ENCODE measurements around the gene KCNN3. TPM values are rescaled to one million over a fixed set of nuclear protein-coding genes. Genes with fewer than 3 reads are reported as not detected.

The KCNN3 gene
- total RNA-seq, 6 donors from 2014 or later: 2.7 to 6.6 (median 3.7) TPM

DNA sequence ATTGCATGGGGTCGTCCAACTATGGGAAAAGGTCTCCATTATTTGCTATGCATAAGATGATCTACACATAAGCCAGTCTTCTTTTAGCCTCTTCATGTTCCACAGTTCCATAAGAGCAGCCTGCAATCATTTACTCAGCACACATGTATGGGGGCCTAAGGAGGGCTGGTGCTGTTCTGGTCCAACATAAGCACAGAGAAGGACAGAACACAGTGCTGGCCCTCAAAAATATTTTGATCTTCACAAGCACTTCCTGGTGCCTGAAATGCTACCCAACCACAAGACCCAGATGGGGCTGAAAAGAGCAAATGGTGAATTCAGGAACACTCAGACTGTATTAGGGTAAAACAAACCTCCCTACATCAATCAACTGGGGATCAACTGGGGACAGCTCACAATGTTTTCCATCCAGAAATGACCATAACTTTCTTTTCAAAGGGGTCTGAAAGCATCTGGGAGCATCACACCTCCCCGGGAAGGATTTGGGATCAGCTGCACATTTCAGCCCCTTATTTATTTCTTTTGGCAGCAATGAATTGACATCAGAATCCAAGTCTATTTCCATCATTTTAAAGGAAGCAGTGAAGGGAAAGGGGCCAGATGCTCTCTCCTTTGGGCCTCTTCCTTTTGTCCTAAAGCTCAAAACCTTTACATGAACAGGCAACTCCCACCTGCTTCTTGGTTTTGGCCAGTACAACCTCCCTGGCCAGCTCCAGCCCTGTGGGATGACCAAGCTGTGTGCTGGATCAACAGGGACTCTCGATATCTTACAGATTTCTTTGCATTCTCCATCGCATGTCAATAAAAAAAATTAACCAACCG, 45.7 kb downstream of the KCNN3 start:
- Histone ChIP-seq H3K4me1 (no peaks in the 10 kb centered on the region), H3K9me3 (no peaks in the 10 kb centered on the region), H3K27me3 (no peaks in the 10 kb centered on the region), H3K4me3 (no peak overlapping the region), H3K36me3 (no peaks in the 10 kb centered on the region), H3K27ac (no peak overlapping the region)
- no peak for TF ChIP-seq EP300 (IDR thresholded peaks at IDR 0.05)
- no peak for TF ChIP-seq POLR2A (IDR thresholded peaks at IDR 0.05)
- no peak for TF ChIP-seq POLR2AphosphoS5 (IDR thresholded peaks at IDR 0.05)
- TF ChIP-seq, protein P1, sequence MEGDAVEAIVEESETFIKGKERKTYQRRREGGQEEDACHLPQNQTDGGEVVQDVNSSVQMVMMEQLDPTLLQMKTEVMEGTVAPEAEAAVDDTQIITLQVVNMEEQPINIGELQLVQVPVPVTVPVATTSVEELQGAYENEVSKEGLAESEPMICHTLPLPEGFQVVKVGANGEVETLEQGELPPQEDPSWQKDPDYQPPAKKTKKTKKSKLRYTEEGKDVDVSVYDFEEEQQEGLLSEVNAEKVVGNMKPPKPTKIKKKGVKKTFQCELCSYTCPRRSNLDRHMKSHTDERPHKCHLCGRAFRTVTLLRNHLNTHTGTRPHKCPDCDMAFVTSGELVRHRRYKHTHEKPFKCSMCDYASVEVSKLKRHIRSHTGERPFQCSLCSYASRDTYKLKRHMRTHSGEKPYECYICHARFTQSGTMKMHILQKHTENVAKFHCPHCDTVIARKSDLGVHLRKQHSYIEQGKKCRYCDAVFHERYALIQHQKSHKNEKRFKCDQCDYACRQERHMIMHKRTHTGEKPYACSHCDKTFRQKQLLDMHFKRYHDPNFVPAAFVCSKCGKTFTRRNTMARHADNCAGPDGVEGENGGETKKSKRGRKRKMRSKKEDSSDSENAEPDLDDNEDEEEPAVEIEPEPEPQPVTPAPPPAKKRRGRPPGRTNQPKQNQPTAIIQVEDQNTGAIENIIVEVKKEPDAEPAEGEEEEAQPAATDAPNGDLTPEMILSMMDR (IDR thresholded peaks at IDR 0.05): no peak
- DNase-seq: no peak
- 88 to 90% methylated on average over 5 of the region's 5 CpGs for WGBS, 2 donors
- no peak for ATAC-seq (ENCODE audit: low FRiP score in 2 of 2)

DNA sequence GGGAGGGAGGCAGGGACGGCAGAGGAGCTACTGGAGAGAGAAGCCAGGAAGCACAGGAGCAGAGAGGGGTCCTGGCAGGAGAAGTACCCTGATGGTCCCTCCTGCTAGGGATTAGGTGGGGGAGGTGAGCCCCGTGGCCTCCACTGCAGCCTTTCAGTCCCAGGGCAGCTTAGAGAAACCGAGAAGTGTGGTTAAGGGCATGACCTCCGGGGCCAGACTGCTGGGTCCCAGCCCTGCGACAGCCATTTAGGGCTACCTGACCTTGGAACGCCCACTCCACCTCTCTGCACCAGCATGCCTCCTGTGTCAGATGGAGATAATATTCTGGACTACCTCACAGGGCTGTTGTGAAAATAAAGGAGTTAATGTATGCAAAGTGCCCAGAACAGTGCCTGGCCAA, 47.4 kb downstream of the KCNN3 start:
- no peak for TF ChIP-seq POLR2AphosphoS5 (IDR thresholded peaks at IDR 0.05)
- no peak for TF ChIP-seq EP300 (IDR thresholded peaks at IDR 0.05)
- no peak for TF ChIP-seq POLR2A (IDR thresholded peaks at IDR 0.05)
- TF ChIP-seq, protein P1 (IDR thresholded peaks at IDR 0.05): no peak
- DNase-seq (no peak), ATAC-seq (ENCODE audit: low FRiP score in 2 of 2) (no peak)
- H3K4me3 ChIP-seq: no peak overlapping the region
- H3K27me3 ChIP-seq: no peaks in the 10 kb centered on the region
- H3K9me3 ChIP-seq: no peaks in the 10 kb centered on the region
- 85 to 90% methylated on average over 4 to 6 of the region's 6 CpGs for WGBS, 2 donors
- no peaks in the 10 kb centered on the region for H3K36me3 ChIP-seq
- H3K27ac ChIP-seq: no peak overlapping the region
- H3K4me1 ChIP-seq: no peaks in the 10 kb centered on the region

DNA sequence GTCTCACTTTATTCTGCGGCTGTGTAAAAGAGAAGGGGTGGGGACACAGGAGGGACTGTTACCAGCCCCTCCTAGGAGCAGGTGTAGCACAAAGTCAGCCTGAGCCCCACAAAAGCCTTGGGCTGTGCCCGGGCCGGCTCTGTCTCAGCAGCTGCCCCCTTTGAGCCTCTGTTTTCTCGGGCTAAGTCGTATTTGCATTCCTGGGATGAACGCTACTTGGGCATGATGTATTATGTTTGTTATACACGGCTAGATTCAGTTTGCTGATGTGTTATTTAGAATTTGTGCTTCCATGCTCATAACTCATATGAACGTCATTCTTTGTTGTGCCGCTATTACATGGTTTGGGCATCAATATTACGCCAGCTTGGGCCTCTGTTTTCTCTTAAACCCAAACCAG, 47.8 kb downstream of the KCNN3 start:
- H3K9me3 ChIP-seq: no peaks in the 10 kb centered on the region
- no peaks in the 10 kb centered on the region for H3K27me3 ChIP-seq
- DNase-seq (no peak), ATAC-seq (ENCODE audit: low FRiP score in 2 of 2) (no peak)
- H3K27ac ChIP-seq: no peak overlapping the region
- TF ChIP-seq EP300 (IDR thresholded peaks at IDR 0.05): no peak
- TF ChIP-seq POLR2A (IDR thresholded peaks at IDR 0.05): no peak
- no peak for TF ChIP-seq POLR2AphosphoS5 (IDR thresholded peaks at IDR 0.05)
- TF ChIP-seq, protein P1 (IDR thresholded peaks at IDR 0.05): no peak
- no peaks in the 10 kb centered on the region for H3K36me3 ChIP-seq
- no peaks in the 10 kb centered on the region for H3K4me1 ChIP-seq
- whole genome bisulfite sequencing, 2 donors: 88 to 90% methylated on average over 10 of the region's 10 CpGs
- no peak overlapping the region for H3K4me3 ChIP-seq

DNA sequence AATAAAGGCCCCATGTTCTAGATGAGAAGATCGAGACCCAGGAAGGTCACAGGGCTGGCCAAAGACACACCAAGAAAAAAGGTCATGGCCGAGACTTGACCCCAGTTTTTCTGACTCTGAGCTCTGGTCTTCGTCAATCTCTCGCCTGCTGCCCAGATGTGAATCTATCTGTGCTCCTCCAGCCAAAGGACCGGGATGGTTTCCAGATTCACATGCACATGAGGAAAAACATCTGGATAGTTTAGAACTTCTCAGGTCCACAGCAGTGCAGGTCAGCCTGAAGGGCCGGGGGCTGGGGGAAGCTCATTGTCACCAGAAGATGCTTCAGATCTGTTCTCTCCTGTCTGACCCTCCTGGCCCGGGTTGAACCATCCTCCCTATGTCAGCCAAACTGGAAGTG, 49.0 kb downstream of the KCNN3 start:
- Histone ChIP-seq H3K4me3 (no peak overlapping the region), H3K27me3 (no peaks in the 10 kb centered on the region), H3K9me3 (no peaks in the 10 kb centered on the region), H3K4me1 (no peaks in the 10 kb centered on the region), H3K36me3 (no peaks in the 10 kb centered on the region), H3K27ac (no peak overlapping the region)
- ATAC-seq (ENCODE audit: low FRiP score in 2 of 2): no peak
- WGBS, 2 donors: 79 to 85% methylated on average over 2 to 7 of the region's 7 CpGs
- DNase-seq: no peak
- TF ChIP-seq POLR2A (IDR thresholded peaks at IDR 0.05) (no peak), EP300 (IDR thresholded peaks at IDR 0.05) (no peak), POLR2AphosphoS5 (IDR thresholded peaks at IDR 0.05) (no peak)
- TF ChIP-seq, protein P1 (IDR thresholded peaks at IDR 0.05): no peak

DNA sequence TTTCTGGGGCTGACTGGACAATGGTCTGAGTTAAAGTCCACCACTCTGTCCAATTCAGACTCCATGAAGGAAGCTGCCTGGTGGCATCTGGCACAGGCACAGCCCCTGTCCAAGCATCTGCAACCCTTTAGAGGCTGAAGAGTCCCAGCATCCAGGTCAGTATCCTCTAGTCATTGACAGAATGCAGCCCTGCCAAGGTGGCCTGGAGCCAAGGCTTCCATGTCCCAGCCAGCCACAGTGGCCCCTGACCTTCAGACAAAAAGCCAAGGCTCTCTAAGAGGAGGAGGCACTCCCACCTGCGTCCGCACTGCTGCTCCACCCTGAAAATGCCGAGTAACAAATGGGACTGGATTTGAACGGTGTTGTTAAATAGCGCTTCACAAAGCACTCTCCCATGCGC, 49.4 kb downstream of the KCNN3 start:
- TF ChIP-seq, protein P1 (IDR thresholded peaks at IDR 0.05): no peak
- TF ChIP-seq POLR2A (IDR thresholded peaks at IDR 0.05) (no peak), EP300 (IDR thresholded peaks at IDR 0.05) (no peak), POLR2AphosphoS5 (IDR thresholded peaks at IDR 0.05) (no peak)
- Histone ChIP-seq H3K36me3 (no peaks in the 10 kb centered on the region), H3K27me3 (no peaks in the 10 kb centered on the region), H3K9me3 (no peaks in the 10 kb centered on the region), H3K27ac (no peak overlapping the region), H3K4me3 (no peak overlapping the region), H3K4me1 (no peaks in the 10 kb centered on the region)
- 93 to 97% methylated on average over 6 of the region's 6 CpGs for WGBS, 2 donors
- DNase-seq (no peak), ATAC-seq (ENCODE audit: low FRiP score in 2 of 2) (peak in 1 of 2 donors; percentile 6)
